Measurements from ENCODE around the gene PEF1.

Gene PEF1

DNA sequence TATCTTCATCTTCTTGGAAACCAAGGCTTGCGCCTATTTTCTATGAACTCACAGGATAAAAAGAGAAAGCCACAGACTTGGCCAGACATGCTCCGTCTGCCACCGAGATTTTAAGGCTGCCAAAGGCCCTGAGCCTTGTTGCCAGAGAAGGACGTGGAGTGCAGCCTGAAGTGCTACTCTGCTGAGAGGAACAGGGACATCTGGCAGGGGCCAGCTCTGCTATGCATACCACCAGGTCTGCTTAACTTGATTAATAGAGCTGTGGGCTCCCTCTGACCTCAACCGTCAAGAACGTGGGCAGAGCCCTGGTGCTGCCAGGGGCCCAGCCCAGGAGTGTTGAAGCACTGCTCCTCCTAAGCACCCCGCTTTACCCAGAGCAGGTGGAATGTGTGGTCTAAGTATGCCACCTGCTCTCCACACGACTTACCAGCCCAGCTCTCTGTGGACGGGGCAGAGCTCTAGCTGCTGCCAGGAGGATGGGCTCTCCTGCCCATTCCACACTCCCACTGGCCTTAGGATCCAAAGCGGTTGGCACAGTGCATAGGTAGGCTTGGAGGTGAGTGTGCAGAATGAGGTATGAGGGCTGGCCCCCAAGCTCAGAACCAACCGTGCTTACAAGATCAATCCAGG, 16.6 kb downstream of the PEF1 start:
- DNase-seq (ENCODE audit: low spot score) = no peak

DNA sequence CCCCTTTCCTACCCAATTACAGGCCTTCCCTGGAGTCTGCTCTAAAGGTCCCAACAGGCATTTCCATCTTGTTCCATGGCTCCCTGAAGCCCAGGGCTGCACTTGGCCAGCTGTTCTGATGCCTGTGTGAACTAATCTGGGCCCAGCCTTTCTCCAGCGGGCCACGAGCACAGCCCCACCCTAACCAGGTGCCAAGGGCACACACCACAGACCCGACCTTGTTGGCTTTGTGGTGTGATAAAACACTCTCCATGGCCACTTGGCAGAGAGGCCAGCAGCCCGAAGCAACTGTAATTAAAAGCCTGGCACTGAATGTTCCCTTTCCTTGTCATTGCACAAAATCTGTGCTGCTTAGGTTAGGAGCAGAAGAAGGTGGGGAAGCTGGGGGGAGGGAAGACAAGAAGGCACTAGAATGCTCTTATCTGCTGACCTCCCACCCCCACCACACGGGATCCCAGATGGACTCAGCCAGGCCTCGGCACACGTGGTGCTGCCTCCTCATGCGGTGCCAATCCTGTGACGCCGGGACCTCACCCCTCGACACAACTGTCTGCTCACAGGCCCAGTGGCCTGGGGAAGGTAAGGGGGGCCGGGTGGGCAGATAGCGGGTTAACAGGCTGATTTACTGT, 17.3 kb downstream of the PEF1 start:
- no peak for DNase-seq (ENCODE audit: low spot score)

GRCh38 chr1:31626223-31627207, 18.2 kb downstream of the PEF1 start:
- DNase-seq (ENCODE audit: low spot score) = peak; percentile 57

DNA sequence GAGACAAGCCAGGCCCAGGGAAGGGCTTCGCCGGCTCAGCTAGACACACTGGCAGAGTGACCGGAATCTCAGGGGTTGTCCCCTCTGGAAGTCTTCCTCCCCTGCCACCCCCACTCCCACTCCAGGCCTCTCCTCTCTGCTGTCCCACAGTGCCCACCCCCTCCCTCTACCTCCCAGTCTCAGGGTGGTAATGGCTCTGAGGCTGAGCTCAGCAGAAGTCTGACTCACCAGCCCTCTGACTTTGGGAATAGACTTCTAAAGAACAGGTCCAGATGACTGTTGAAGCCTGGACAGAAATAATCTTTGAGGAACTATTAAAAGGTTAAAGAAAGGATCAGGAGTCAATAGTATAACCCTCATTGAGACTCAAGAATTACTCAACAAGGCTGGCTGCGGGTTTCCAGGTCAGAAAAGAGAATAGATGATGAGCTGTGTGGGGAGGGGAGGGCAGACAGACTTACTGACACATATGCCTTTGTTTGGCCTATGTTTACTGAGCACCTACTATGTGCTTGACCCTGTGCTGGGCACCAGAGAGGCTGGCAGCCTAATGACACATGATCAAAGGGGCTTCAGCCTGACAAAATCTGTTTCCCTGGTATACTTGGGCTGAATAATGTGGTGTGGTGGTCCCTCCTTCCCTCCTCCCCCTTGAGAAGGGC, 19.0 kb downstream of the PEF1 start:
- DNase-seq (ENCODE audit: low spot score) = peak; percentile 70

- no peak for DNase-seq (ENCODE audit: low spot score)
Measured at GRCh38 chr1:31624731-31625514, 19.8 kb downstream of the PEF1 start.

DNA sequence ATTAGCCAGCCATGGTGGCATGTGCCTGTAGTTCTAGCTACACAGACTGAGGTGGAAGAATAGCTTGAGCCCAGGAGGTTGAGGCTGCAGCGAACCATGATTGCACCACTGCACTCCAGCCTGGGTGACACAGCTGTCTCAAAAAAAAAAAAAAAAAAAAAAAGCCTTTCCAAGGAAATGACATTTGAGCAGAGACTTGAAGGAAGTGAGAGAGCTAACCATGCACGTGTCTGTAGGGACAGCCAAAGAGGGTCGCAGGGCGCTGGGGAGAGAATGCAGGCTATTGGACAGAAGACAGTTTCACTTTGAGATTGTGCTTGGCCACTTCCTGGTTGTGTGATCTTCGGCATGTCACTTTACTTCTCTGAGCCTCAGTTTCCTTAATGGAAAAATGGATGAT, 20.4 kb downstream of the PEF1 start:
- no peak for DNase-seq (ENCODE audit: low spot score)

DNA sequence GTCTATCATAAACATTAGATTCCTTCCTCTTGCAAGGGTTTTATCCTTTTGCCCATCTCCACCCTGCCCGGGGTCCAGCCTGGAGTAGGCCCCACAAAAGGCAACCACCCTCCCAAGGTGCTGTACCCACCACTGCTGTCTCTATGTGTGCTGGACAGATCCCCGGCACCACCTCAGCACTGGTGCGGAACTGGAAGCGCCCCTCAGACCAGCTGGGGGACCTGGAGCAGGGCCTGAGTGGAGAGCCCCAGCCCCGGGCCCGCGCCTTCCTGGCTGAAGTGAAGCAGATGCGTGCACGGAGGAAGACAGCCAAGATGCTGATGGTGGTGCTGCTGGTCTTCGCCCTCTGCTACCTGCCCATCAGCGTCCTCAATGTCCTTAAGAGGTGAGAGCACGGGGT, 21.3 kb downstream of the PEF1 start:
- no peak for DNase-seq (ENCODE audit: low spot score)

DNA sequence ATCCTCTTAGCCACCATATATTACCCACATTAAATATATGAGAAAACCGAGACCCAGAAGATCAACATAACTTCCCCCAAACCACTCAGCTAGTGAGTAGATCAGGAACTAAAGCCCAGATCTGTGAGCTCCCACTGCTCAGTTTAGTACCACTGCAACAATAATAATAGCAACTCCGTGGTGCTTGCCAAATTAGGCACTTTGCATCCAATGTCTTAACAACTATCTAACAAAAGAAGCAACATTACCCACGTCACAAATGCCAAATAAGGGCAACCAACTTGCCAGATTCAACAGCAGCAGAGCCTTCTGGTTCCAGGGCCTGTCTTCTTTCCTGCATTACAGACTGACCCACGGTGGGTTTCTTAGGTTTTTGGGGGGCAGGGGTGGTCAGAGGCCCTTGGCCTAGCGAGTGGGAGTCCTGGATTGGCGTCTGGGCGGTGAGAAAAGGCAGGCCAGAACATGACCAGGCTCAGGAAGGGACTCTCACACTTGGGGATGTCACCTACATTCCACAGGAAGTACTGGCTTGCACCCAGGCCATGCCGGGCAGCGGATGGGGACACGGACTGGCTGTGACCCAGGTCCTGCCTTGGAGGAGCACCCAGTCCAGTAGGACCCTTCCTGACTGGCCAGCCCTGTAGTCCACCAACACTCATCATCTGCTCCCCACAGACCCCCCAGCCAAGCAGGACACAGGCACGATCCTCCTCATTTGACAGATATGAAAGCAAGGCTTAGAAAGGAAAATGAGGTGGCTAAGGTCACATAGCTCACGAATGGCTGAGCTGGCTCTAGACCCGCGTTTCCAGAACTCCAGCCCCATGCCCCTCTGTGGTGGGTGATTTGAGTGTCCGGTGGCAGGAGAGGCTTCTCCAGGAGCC, 22.6 kb downstream of the PEF1 start:
- DNase-seq (ENCODE audit: low spot score) = no peak

- no peak for DNase-seq (ENCODE audit: low spot score)
Measured at GRCh38 chr1:31621498-31621820, 23.2 kb downstream of the PEF1 start.

GRCh38 chr1:31620631-31621497, 23.8 kb downstream of the PEF1 start:
- no peak for DNase-seq (ENCODE audit: low spot score)

DNA sequence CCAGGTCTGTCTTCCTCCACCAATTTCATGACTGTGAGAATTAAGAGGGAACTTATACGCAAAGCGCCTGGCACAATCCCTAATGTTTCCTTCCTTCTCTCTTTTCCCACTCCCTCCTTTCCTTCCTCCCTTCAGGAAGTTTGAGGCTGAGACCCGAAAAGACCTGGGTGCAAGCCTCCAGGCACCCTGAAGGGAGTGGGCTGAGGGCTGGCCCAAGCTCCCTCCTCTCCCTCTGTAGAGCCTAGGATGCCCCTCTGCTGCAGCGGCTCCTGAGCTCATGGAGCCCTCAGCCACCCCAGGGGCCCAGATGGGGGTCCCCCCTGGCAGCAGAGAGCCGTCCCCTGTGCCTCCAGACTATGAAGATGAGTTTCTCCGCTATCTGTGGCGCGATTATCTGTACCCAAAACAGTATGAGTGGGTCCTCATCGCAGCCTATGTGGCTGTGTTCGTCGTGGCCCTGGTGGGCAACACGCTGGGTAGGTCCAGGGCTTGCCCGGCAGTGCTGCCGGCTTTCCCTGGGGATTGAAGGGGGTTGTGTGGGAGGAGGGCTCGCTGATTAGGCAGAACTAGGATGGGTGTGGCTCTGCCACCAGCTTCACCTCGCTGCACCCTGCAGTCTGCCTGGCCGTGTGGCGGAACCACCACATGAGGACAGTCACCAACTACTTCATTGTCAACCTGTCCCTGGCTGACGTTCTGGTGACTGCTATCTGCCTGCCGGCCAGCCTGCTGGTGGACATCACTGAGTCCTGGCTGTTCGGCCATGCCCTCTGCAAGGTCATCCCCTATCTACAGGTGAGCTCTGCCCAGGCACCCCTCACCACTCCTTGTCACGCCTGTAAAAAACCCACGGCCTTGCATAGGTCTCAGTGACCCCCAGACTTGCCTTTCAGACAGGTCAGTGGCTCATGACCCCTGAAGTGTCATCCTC, 25.5 kb downstream of the PEF1 start:
- DNase-seq (ENCODE audit: low spot score) = no peak

- peak; percentile 80 for DNase-seq (ENCODE audit: low spot score)
Measured at GRCh38 chr1:31617916-31618746, 26.5 kb downstream of the PEF1 start.

DNA sequence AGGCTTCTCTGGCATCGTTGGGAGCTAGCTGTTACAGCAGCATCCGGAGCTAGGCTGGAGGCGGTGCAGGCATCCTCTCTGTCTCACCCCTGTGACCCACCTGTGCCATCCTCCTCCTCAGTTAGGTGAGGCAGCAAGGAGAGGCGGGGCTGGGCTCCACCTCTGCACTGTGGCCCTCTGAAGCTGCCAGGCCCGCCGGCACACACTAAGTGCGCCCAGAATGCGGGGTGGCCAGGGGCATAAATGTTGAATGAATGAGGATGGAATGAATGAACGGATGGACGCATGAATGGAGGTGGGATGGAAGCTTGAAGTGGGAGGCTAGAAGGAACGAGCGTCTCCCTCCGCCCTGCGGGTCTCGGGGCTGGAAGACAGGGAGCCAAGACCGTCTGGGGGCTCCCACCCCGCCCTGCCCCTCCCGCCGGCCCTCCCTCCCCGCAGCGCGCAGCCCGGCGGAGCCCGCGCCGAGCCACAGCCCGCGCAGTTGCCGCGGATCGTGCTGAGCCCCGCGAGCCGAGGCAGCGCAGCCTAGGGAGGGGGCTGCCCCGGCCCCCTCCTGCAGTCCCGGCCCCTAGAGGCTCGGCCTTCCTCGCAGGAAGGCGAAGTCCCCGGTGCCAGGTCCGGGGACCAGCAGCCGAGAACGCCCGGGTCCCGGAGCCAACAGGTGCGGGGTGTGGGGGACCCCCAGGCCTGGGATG, 27.3 kb downstream of the PEF1 start, which contains the start of gene HCRTR1:
Gene HCRTR1, plus strand, starts transcription at position 472 of the 698 bp plus-strand sequence. CDS start 1,504 bp downstream, outside the sequence.
- DNase-seq (ENCODE audit: low spot score) = no peak

DNA sequence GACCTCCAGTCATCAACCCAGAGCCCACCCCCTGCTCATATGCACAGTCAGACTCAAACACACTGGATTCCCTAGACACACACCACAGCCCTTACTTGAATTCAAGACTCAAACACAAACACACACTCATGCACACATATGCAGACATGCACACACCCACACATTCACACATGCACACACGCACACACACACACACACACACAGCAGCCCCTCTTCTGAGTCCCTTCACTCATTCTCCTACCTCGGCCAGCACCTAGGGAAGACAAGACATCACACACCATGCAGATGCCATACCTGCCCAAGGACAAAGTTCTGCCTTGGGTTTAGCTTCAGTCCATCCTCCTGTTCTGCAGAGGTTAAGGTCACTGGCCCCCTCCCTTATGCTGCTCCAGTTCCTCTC, 28.7 kb downstream of the PEF1 start:
- no peak for DNase-seq (ENCODE audit: low spot score)

- DNase-seq (ENCODE audit: low spot score) = no peak
Measured at GRCh38 chr1:31615414-31615813, 29.3 kb downstream of the PEF1 start.

GRCh38 chr1:31614414-31615005, 30.2 kb downstream of the PEF1 start:
- no peak for DNase-seq (ENCODE audit: low spot score)

All from AG08396 (cell line).